SK-N-SH (cell line): ENCODE results near the gene CEP295NL. TPM values are rescaled to one million over a fixed set of nuclear protein-coding genes. Genes with fewer than 3 reads are reported as not detected.
"Not testable (repeated sequence)": the region's sequence is repeated elsewhere in the genome, so short reads cannot be mapped to it uniquely, and the experiment has no call there.

Experiments
- CTCF ChIA-PET: fragments of 300-600, 350-600 bp; formaldehyde crosslinking; extraction: SDS; loops from one replicate; lab custom pipeline; 2021; lab: Yijun Ruan, JAX
- POLR2A ChIA-PET: fragments of 350-600 bp; sonication (Branson Sonifier 250); formaldehyde crosslinking; extraction: SDS; loops from one replicate; lab custom pipeline; 2020; ENCODE audit warnings: antibody characterized with exemption, inconsistent platforms; lab: Yijun Ruan, JAX
- DNase-seq: peaks from one replicate; pipeline ENCODE4 v3.0.0; 2012
- H2AFZ ChIP-seq: fragments of 200-600 bp; sonication (generic); 2 replicates; pipeline ENCODE4 v1.8.1; 2016; ENCODE audit warnings: antibody characterized with exemption, mild to moderate bottlenecking, low read depth
- H3F3A ChIP-seq: fragments of 200-600 bp; sonication (generic); replicated peaks from 2 replicates; pipeline ENCODE3; 2016; ENCODE audit warnings: antibody characterized with exemption, mild to moderate bottlenecking; ENCODE audit not compliant: insufficient read depth
- H3K27ac ChIP-seq, 2 experiments: fragments of 200-500 bp in 1 of 2; fragments of 200-600 bp in 1 of 2; sonication (Bioruptor generic) in 1 of 2; sonication (generic), shearing (Covaris generic) in 1 of 2; 2 replicates each; pipeline versions ENCODE4 v1.5.1 to v1.6.1; 2014 to 2016; ENCODE audit warnings: low read depth in 2 of 2, inconsistent platforms in 1 of 2, low read length in 1 of 2, mild to moderate bottlenecking in 1 of 2, mixed read lengths in 1 of 2
- H3K27me3 ChIP-seq: fragments of 200-600 bp; sonication (generic), shearing (Covaris generic); 2 replicates; pipeline ENCODE4 v1.6.1; 2016; ENCODE audit warnings: mixed run types; ENCODE audit not compliant: insufficient read depth
- H3K36me3 ChIP-seq, 2 experiments: fragments of 200-500 bp in 1 of 2; fragments of 200-600 bp in 1 of 2; sonication (Bioruptor generic) in 1 of 2; sonication (generic) in 1 of 2; replicated peaks in 1 of 2; 2 replicates each; pipeline versions ENCODE3 to v1.5.1; 2014 to 2016; ENCODE audit warnings: low read length in 1 of 2, mild to moderate bottlenecking in 1 of 2; ENCODE audit not compliant: insufficient read depth in 2 of 2, control insufficient read depth in 1 of 2
- H3K4me1 ChIP-seq, 2 experiments: fragments of 200-500 bp in 1 of 2; fragments of 200-600 bp in 1 of 2; sonication (Bioruptor generic) in 1 of 2; sonication (generic), shearing (Covaris generic) in 1 of 2; 2 replicates each; pipeline versions ENCODE4 v1.5.1 to v1.6.1; 2014 to 2016; ENCODE audit warnings: low read depth in 1 of 2, low read length in 1 of 2, mixed run types in 1 of 2; ENCODE audit not compliant: insufficient read depth in 2 of 2, control insufficient read depth in 1 of 2
- H3K4me2 ChIP-seq: fragments of 200-600 bp; sonication (generic), shearing (Covaris generic); 2 replicates; pipeline ENCODE4 v1.6.1; 2017; ENCODE audit warnings: mixed run types
- H3K4me3 ChIP-seq, 2 experiments: fragments of 200-500 bp in 1 of 2; fragments of 200-600 bp in 1 of 2; sonication (Bioruptor generic) in 1 of 2; sonication (generic), shearing (Covaris generic) in 1 of 2; 2 replicates each; pipeline versions ENCODE4 v1.5.1 to v1.8.1; 2014 to 2016; ENCODE audit warnings: low read depth in 2 of 2, inconsistent platforms in 1 of 2, low read length in 1 of 2, mild to moderate bottlenecking in 1 of 2, mixed read lengths in 1 of 2, moderate library complexity in 1 of 2
- H3K79me2 ChIP-seq: fragments of 200-600 bp; sonication (generic); 2 replicates; pipeline ENCODE4 v1.8.1; 2017; ENCODE audit warnings: mild to moderate bottlenecking; ENCODE audit not compliant: insufficient read depth
- H3K9ac ChIP-seq: fragments of 200-600 bp; sonication (generic); 2 replicates; pipeline ENCODE4 v1.6.1; 2017; ENCODE audit warnings: mixed run types
- H3K9me2 ChIP-seq: fragments of 200-600 bp; sonication (generic); 2 replicates; pipeline ENCODE4 v1.6.1; 2017; ENCODE audit warnings: mixed run types
- H3K9me3 ChIP-seq: fragments of 200-600 bp; sonication (generic); 2 replicates; pipeline ENCODE4 v1.6.1; 2017; ENCODE audit warnings: mixed run types, mild to moderate bottlenecking, moderate library complexity
- H4K20me1 ChIP-seq: fragments of 200-600 bp; sonication (generic); 2 replicates; pipeline ENCODE4 v1.6.1; 2017; ENCODE audit warnings: mild to moderate bottlenecking, mixed run types; ENCODE audit not compliant: insufficient read depth
- EP300 ChIP-seq, 2 experiments: IDR thresholded peaks; 2 replicates each; pipeline versions ENCODE4 v1.4.0 to v1.6.1; 2012; ENCODE audit warnings: borderline replicate concordance in 1 of 2, low read depth in 1 of 2, low read length in 1 of 2
- EZH2phosphoT487 ChIP-seq: fragments of 200-600 bp; sonication (generic); IDR thresholded peaks from 2 replicates; pipeline ENCODE4 v1.6.1; 2017; ENCODE audit warnings: low read depth, mixed run types, mild to moderate bottlenecking, antibody characterized with exemption, moderate library complexity, borderline replicate concordance
- FOSL2 ChIP-seq: IDR thresholded peaks from 2 replicates; pipeline ENCODE4 v1.4.0; 2012; ENCODE audit warnings: low read depth, mild to moderate bottlenecking, moderate library complexity, borderline replicate concordance
- GABPA ChIP-seq: IDR thresholded peaks from 2 replicates; pipeline ENCODE4 v1.4.0; 2012; ENCODE audit warnings: low read depth, mild to moderate bottlenecking
- GATA2 ChIP-seq: sonication (generic); formaldehyde crosslinking; IDR thresholded peaks from 2 replicates; pipeline ENCODE4 v1.5.0; 2020; ENCODE audit warnings: mild to moderate bottlenecking, missing genetic modification reagents
- IRF3 ChIP-seq: fragments of 150-350 bp; IDR thresholded peaks from 2 replicates; pipeline ENCODE4 v1.6.1; 2016; ENCODE audit warnings: mild to moderate bottlenecking, low read depth, low read length
- JUND ChIP-seq: IDR thresholded peaks from 2 replicates; pipeline ENCODE4 v1.4.0; 2012
- POLR2AphosphoS5 ChIP-seq: IDR thresholded peaks from 2 replicates; pipeline ENCODE4 v1.6.1; 2012; ENCODE audit warnings: low read depth, low read length
- REST ChIP-seq: IDR thresholded peaks from 2 replicates; pipeline ENCODE4 v1.6.1; 2012; ENCODE audit warnings: mild to moderate bottlenecking, low read depth, low read length, moderate library complexity
- RFX5 ChIP-seq: IDR thresholded peaks from 2 replicates; pipeline ENCODE4 v1.6.1; 2012; ENCODE audit warnings: mild to moderate bottlenecking, improper control_type of control experiment, low read length
- TAF1 ChIP-seq: IDR thresholded peaks from 2 replicates; pipeline ENCODE4 v1.6.1; 2012; ENCODE audit warnings: low read depth, mild to moderate bottlenecking, low read length, moderate library complexity, borderline replicate concordance
- TCF12 ChIP-seq: IDR thresholded peaks from 2 replicates; pipeline ENCODE4 v1.4.0; 2012
- WGBS: methylation state at CpG from one replicate; pipeline ENCODE4 v1.1.6; 2017; ENCODE audit warnings: low lambda C conversion rate; 5-methylcytosine and 5-hydroxymethylcytosine counted together
- polyA plus RNA-seq, 3 experiments: library from polyadenylated mRNA; depleted of rRNA; stranded (reverse); fragments of >200 nt; gene quantifications; 2 replicates each; pipeline ENCODE4 v1.2.3, GENCODE V29; 2012
- TF ChIP-seq, protein P1 (sequence below): IDR thresholded peaks from 2 replicates; pipeline ENCODE4; 2012
- TF ChIP-seq, protein P2 (sequence below): fragments of 150-350 bp; IDR thresholded peaks from 2 replicates; pipeline ENCODE4 v1.6.1; 2017; ENCODE audit warnings: antibody characterized with exemption, low read length, low read depth, borderline replicate concordance

Gene CEP295NL
- polyA plus RNA-seq, 1 of the 3 experiments (the other 2 are of a cell fraction): 0.35 TPM

DNA sequence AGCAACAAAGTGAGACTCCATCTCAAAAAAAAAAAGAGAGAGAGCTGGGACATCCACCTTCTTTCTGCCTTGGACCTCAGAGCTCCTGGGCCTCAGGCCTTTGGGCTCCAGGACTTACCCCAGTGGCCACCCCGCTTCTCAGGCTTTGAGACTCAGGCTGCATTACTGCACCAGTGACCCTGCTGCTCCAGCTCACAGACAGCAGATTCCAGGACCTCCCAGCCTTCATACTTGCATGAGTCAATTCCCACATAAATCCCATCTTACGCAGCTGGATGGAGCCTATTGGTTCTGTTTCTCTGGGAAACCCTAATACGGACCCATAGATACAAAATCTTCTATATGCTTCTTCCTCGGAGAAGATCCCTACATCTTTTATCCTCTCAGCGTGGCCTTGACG lies 2.1 kb upstream of the CEP295NL start:
- no peak for TF ChIP-seq GATA2 (CRISPR knock-in tag)
- TF ChIP-seq POLR2AphosphoS5: no peak
- no peak for TF ChIP-seq TCF12
- no peak for TF ChIP-seq FOSL2
- H3K36me3 ChIP-seq: peaks cover 14 to 25% of the 10 kb centered on the region in 2 experiments
- peaks cover 100% of the 10 kb centered on the region for H3K79me2 ChIP-seq
- H3K4me1 ChIP-seq: peaks cover 0 to 19% of the 10 kb centered on the region in 2 experiments; a peak in 1 of 4 replicates
- no peak overlapping the region for H2AFZ ChIP-seq
- no peaks in the 10 kb centered on the region for H3K9me2 ChIP-seq
- no peak overlapping the region for H3K4me2 ChIP-seq
- no peaks in the 10 kb centered on the region for H3K9me3 ChIP-seq
- no peak overlapping the region for H3K4me3 ChIP-seq
- WGBS: 91% methylated on average over 6 of the region's 6 CpGs
- no peak overlapping the region; a peak in 1 of 4 replicates for H3K27ac ChIP-seq
- DNase-seq: no peak
- no peak overlapping the region for H3K9ac ChIP-seq
- H3F3A ChIP-seq: peaks cover 9% of the 10 kb centered on the region
- H4K20me1 ChIP-seq: peaks cover 100% of the 10 kb centered on the region
- CTCF ChIA-PET: interaction anchor here (0.6 to 1.8 kb wide), 4 partner anchors 10 to 141 kb away, joined by 3 to 6 read pairs (median 4); no protein-coding TSS in a partner anchor
- POLR2A ChIA-PET: no interaction called here
- H3K27me3 ChIP-seq: no peaks in the 10 kb centered on the region

DNA sequence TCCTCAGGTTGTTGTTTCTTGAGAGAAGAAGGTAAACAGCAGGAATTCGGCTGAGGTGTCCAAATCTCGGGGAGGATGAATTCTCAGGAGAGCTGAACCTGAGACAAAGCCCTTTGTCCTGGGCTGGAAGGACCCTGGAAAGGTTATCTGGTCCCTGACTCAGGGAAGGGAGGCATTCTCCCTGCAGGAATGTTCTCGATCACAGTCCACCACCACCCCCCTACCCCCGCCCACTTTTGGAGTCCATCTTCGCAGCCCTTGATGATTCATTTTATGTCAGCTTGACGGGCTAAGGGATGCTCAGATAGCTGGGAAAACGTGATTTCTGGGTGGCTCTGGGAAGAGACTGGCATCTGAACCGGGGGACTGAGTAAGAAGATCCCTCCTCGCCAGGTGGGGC lies 1.4 kb upstream of the CEP295NL start:
- no peak overlapping the region for H3K4me2 ChIP-seq
- H3K27me3 ChIP-seq: no peaks in the 10 kb centered on the region
- peaks cover 100% of the 10 kb centered on the region for H4K20me1 ChIP-seq
- H3K4me3 ChIP-seq: no peak overlapping the region
- H3K27ac ChIP-seq: no peak overlapping the region
- peaks cover 100% of the 10 kb centered on the region for H3K79me2 ChIP-seq
- POLR2A ChIA-PET: no interaction called here
- peaks cover 9% of the 10 kb centered on the region for H3F3A ChIP-seq
- H3K4me1 ChIP-seq: peaks cover 0 to 23% of the 10 kb centered on the region in 2 experiments; a peak in 1 of 4 replicates
- no peak for DNase-seq
- TF ChIP-seq, protein P1, sequence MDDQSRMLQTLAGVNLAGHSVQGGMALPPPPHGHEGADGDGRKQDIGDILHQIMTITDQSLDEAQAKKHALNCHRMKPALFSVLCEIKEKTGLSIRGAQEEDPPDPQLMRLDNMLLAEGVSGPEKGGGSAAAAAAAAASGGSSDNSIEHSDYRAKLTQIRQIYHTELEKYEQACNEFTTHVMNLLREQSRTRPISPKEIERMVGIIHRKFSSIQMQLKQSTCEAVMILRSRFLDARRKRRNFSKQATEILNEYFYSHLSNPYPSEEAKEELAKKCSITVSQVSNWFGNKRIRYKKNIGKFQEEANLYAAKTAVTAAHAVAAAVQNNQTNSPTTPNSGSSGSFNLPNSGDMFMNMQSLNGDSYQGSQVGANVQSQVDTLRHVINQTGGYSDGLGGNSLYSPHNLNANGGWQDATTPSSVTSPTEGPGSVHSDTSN: no peak
- TF ChIP-seq REST (no peak), JUND (no peak), FOSL2 (no peak), GABPA (no peak), POLR2AphosphoS5 (no peak), TCF12 (no peak), EZH2phosphoT487 (no peak), EP300 (IDR thresholded peaks at IDR 0.05; ENCODE audit: borderline replicate concordance in 1 of 2, low read depth in 1 of 2, low read length in 1 of 2) (no peak), IRF3 (no peak), RFX5 (no peak), TAF1 (no peak)
- TF ChIP-seq, protein P2, sequence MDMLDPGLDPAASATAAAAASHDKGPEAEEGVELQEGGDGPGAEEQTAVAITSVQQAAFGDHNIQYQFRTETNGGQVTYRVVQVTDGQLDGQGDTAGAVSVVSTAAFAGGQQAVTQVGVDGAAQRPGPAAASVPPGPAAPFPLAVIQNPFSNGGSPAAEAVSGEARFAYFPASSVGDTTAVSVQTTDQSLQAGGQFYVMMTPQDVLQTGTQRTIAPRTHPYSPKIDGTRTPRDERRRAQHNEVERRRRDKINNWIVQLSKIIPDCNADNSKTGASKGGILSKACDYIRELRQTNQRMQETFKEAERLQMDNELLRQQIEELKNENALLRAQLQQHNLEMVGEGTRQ: no peak
- TF ChIP-seq, all 33 proteins: peak for 0
- H3K9me2 ChIP-seq: no peaks in the 10 kb centered on the region
- H2AFZ ChIP-seq: no peak overlapping the region
- 75% methylated on average over 9 of the region's 9 CpGs for WGBS
- peaks cover 14 to 25% of the 10 kb centered on the region in 2 experiments for H3K36me3 ChIP-seq
- CTCF ChIA-PET: interaction anchor here (0.6 to 1.8 kb wide), 7 partner anchors 9 to 142 kb away, joined by 3 to 6 read pairs (median 4); no protein-coding TSS in a partner anchor
- no peak overlapping the region for H3K9ac ChIP-seq
- H3K9me3 ChIP-seq: no peaks in the 10 kb centered on the region

- WGBS: 94% methylated on average over 8 of the region's 8 CpGs
- POLR2A ChIA-PET: interaction anchor here (1.1 kb wide), 1 partner anchor 18 kb away, joined by 3 read pairs; no protein-coding TSS in a partner anchor
- not testable (repeated sequence) for H3F3A ChIP-seq, H3K9me2 ChIP-seq, H3K9me3 ChIP-seq, H3K4me3 ChIP-seq, H3K4me2 ChIP-seq, H3K27ac ChIP-seq, H2AFZ ChIP-seq, H3K9ac ChIP-seq, DNase-seq, H3K27me3 ChIP-seq
- peaks cover 100% of the 10 kb centered on the region for H3K79me2 ChIP-seq
- peaks cover 0 to 29% of the 10 kb centered on the region in 2 experiments; a peak in 1 of 4 replicates for H3K4me1 ChIP-seq
- peaks cover 20 to 24% of the 10 kb centered on the region in 2 experiments for H3K36me3 ChIP-seq
- CTCF ChIA-PET: interaction anchor here (1.0 to 2.3 kb wide), 4 partner anchors 10 to 70 kb away, joined by 3 to 11 read pairs (median 3); no protein-coding TSS in a partner anchor
- H4K20me1 ChIP-seq: peaks cover 100% of the 10 kb centered on the region
These were observed 770 bp downstream of the CEP295NL start for GRCh38 chr17:78902231-78902630.
